ENCODE measurements around the gene COL7A1. TPM values are rescaled to one million over a fixed set of nuclear protein-coding genes. Genes with fewer than 3 reads are reported as not detected.

The COL7A1 gene
- total RNA-seq, 1 experiment from 2014 or later, result 16.4 TPM

- POLR2A ChIA-PET (ENCODE audit: low non-redundant PET), result no interaction called here
- intact Hi-C loops (cut with micrococcal nuclease; ENCODE audit: unreplicated experiment), result no loop called here
- no peaks in the 10 kb centered on the region for H3K9me3 ChIP-seq (ENCODE audit: low read depth, low read length, poor library complexity, severe bottlenecking)
- no peaks in the 10 kb centered on the region for H3K27me3 ChIP-seq (replicated peaks; ENCODE audit: insufficient read depth, low read depth, low read length, poor library complexity)
- no peak for DNase-seq (ENCODE audit: low spot score)
- no peak overlapping the region for H3K4me3 ChIP-seq (ENCODE audit: low read depth, low read length, poor library complexity, severe bottlenecking)
- H3K27ac ChIP-seq (ENCODE audit: low read depth, low read length, poor library complexity, severe bottlenecking), result no peak overlapping the region
- CTCF ChIA-PET, result no interaction called here
- no peaks in the 10 kb centered on the region for H3K36me3 ChIP-seq (ENCODE audit: insufficient read depth, low read length, poor library complexity, severe bottlenecking)
- TF ChIP-seq EZH2 (IDR thresholded peaks at IDR 0.05; ENCODE audit: borderline replicate concordance, low read depth, low read length, poor library complexity, severe bottlenecking), result no peak
- TF ChIP-seq, protein P1, sequence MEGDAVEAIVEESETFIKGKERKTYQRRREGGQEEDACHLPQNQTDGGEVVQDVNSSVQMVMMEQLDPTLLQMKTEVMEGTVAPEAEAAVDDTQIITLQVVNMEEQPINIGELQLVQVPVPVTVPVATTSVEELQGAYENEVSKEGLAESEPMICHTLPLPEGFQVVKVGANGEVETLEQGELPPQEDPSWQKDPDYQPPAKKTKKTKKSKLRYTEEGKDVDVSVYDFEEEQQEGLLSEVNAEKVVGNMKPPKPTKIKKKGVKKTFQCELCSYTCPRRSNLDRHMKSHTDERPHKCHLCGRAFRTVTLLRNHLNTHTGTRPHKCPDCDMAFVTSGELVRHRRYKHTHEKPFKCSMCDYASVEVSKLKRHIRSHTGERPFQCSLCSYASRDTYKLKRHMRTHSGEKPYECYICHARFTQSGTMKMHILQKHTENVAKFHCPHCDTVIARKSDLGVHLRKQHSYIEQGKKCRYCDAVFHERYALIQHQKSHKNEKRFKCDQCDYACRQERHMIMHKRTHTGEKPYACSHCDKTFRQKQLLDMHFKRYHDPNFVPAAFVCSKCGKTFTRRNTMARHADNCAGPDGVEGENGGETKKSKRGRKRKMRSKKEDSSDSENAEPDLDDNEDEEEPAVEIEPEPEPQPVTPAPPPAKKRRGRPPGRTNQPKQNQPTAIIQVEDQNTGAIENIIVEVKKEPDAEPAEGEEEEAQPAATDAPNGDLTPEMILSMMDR (conservative IDR thresholded peaks at IDR 0.05; ENCODE audit: low read depth, low read length), result no peak
- no peaks in the 10 kb centered on the region for H3K4me1 ChIP-seq (ENCODE audit: insufficient read depth, low read length, poor library complexity, severe bottlenecking)
- no TSS peak for BruUV-seq (replicated peaks)
Observed at GRCh38 chr3:48528048-48528447, 67.1 kb downstream of the COL7A1 start.

- Histone ChIP-seq H3K27me3 (replicated peaks; ENCODE audit: insufficient read depth, low read depth, low read length, poor library complexity) (no peaks in the 10 kb centered on the region), H3K36me3 (ENCODE audit: insufficient read depth, low read length, poor library complexity, severe bottlenecking) (no peaks in the 10 kb centered on the region), H3K4me3 (ENCODE audit: low read depth, low read length, poor library complexity, severe bottlenecking) (no peak overlapping the region), H3K27ac (ENCODE audit: low read depth, low read length, poor library complexity, severe bottlenecking) (no peak overlapping the region), H3K9me3 (ENCODE audit: low read depth, low read length, poor library complexity, severe bottlenecking) (no peaks in the 10 kb centered on the region), H3K4me1 (ENCODE audit: insufficient read depth, low read length, poor library complexity, severe bottlenecking) (no peaks in the 10 kb centered on the region)
- TF ChIP-seq, protein P1 (conservative IDR thresholded peaks at IDR 0.05; ENCODE audit: low read depth, low read length), result no peak
- TF ChIP-seq EZH2 (IDR thresholded peaks at IDR 0.05; ENCODE audit: borderline replicate concordance, low read depth, low read length, poor library complexity, severe bottlenecking), result no peak
- BruUV-seq (replicated peaks), result no TSS peak
- no peak for DNase-seq (ENCODE audit: low spot score)
- CTCF ChIA-PET, result no interaction called here
- intact Hi-C loops (cut with micrococcal nuclease; ENCODE audit: unreplicated experiment), result no loop called here
- POLR2A ChIA-PET (ENCODE audit: low non-redundant PET), result no interaction called here
Observed at GRCh38 chr3:48524970-48525369, 70.2 kb downstream of the COL7A1 start.

- intact Hi-C loops (cut with micrococcal nuclease; ENCODE audit: unreplicated experiment), result no loop called here
- Histone ChIP-seq H3K9me3 (ENCODE audit: low read depth, low read length, poor library complexity, severe bottlenecking) (no peaks in the 10 kb centered on the region), H3K4me3 (ENCODE audit: low read depth, low read length, poor library complexity, severe bottlenecking) (no peak overlapping the region), H3K36me3 (ENCODE audit: insufficient read depth, low read length, poor library complexity, severe bottlenecking) (no peaks in the 10 kb centered on the region), H3K27me3 (replicated peaks; ENCODE audit: insufficient read depth, low read depth, low read length, poor library complexity) (no peaks in the 10 kb centered on the region), H3K27ac (ENCODE audit: low read depth, low read length, poor library complexity, severe bottlenecking) (no peak overlapping the region), H3K4me1 (ENCODE audit: insufficient read depth, low read length, poor library complexity, severe bottlenecking) (no peaks in the 10 kb centered on the region)
- DNase-seq (ENCODE audit: low spot score), result no peak
- TF ChIP-seq EZH2 (IDR thresholded peaks at IDR 0.05; ENCODE audit: borderline replicate concordance, low read depth, low read length, poor library complexity, severe bottlenecking), result no peak
- TF ChIP-seq, protein P1 (conservative IDR thresholded peaks at IDR 0.05; ENCODE audit: low read depth, low read length), result no peak
- BruUV-seq (replicated peaks), result no TSS peak
- ChIA-PET POLR2A (ENCODE audit: low non-redundant PET) (no interaction called here), CTCF (no interaction called here)
Observed at GRCh38 chr3:48521635-48522034, 73.5 kb downstream of the COL7A1 start.

Data from A673 (cell line).